Panc1 (cell line): Measurements from ENCODE around the gene CACNA1E. TPM values are rescaled to one million over a fixed set of nuclear protein-coding genes. Genes with fewer than 3 reads are reported as not detected.

Experiments
- ATAC-seq: fragments of 200-7000 bp; cut with Tn5 transposase; 2 replicates; pipeline ENCODE4 v1.9.1; 2020; ENCODE audit warnings: mild to moderate bottlenecking, moderate library complexity
- BruUV-seq: library from RNA; stranded (reverse); fragments of 400-500 nt; replicated peaks from 2 replicates; lab custom pipeline; 2021; lab: Mats Ljungman, UMichigan
- CTCF ChIA-PET: fragments of 300-600 bp; sonication (Branson Sonifier 250); formaldehyde crosslinking; loops from one replicate; lab custom pipeline; 2022; ENCODE audit warnings: antibody characterized with exemption; lab: Charles Lee
- POLR2A ChIA-PET: fragments of 300-600 bp; sonication (Branson Sonifier 250); formaldehyde crosslinking; loops from one replicate; lab custom pipeline; 2022; ENCODE audit warnings: antibody characterized with exemption; lab: Charles Lee
- DNase-seq: peaks from one replicate; pipeline ENCODE4 v3.0.0-alpha.2; 2010; ENCODE audit warnings: low read depth, low spot score
- H3K27ac ChIP-seq: 2 replicates; pipeline ENCODE4 v1.5.1; 2011; ENCODE audit warnings: mild to moderate bottlenecking, low read length, inconsistent platforms
- H3K27me3 ChIP-seq: fragments of 200-500 bp; sonication (Bioruptor generic); 2 replicates; pipeline ENCODE4 v1.6.0; 2014; ENCODE audit warnings: low read length, inconsistent platforms; ENCODE audit not compliant: control insufficient read depth, insufficient read depth
- H3K36me3 ChIP-seq: fragments of 200-500 bp; sonication (Bioruptor generic); 2 replicates; pipeline ENCODE4 v1.5.1; 2014; ENCODE audit warnings: inconsistent platforms, mild to moderate bottlenecking, low read length, moderate library complexity; ENCODE audit not compliant: control insufficient read depth, insufficient read depth
- H3K4me1 ChIP-seq: 2 replicates; pipeline ENCODE4 v1.5.1; 2011; ENCODE audit warnings: inconsistent platforms, mild to moderate bottlenecking, low read length, moderate library complexity; ENCODE audit not compliant: control insufficient read depth, insufficient read depth
- H3K4me3 ChIP-seq, 2 experiments: 2 replicates each; pipeline ENCODE4 v1.5.1; 2011 to 2012; ENCODE audit warnings: low read depth in 2 of 2, low read length in 2 of 2, mild to moderate bottlenecking in 2 of 2, inconsistent platforms in 1 of 2, moderate library complexity in 1 of 2
- H3K9me3 ChIP-seq: fragments of 200-500 bp; sonication (Bioruptor generic); 2 replicates; pipeline ENCODE4 v1.5.1; 2014; ENCODE audit warnings: low read depth, mild to moderate bottlenecking, inconsistent platforms, low read length, moderate library complexity; ENCODE audit not compliant: control insufficient read depth, insufficient read depth
- POLR2AphosphoS5 ChIP-seq: IDR thresholded peaks from 2 replicates; pipeline ENCODE4 v1.6.1; 2012; ENCODE audit warnings: mild to moderate bottlenecking, low read depth, low read length, moderate library complexity
- REST ChIP-seq, 2 experiments: IDR thresholded peaks; 2 replicates each; pipeline ENCODE4 v1.6.1; 2011 to 2012; ENCODE audit warnings: low read depth in 2 of 2, control low read depth in 1 of 2, low read length in 1 of 2, mild to moderate bottlenecking in 1 of 2, moderate library complexity in 1 of 2; ENCODE audit not compliant: insufficient read depth in 1 of 2
- SIN3A ChIP-seq: IDR thresholded peaks from 2 replicates; pipeline ENCODE4 v1.6.1; 2012; ENCODE audit warnings: low read depth, mild to moderate bottlenecking, low read length, moderate library complexity, borderline replicate concordance; ENCODE audit not compliant: insufficient read depth
- TCF7L2 ChIP-seq: IDR thresholded peaks from 2 replicates; pipeline ENCODE4 v1.6.1; 2011; ENCODE audit warnings: mild to moderate bottlenecking, low read depth, low read length, inconsistent platforms
- in situ Hi-C: cut with HindIII; loops from 2 replicates; pipeline ENCODE4 v1.10.0; 2016; ENCODE audit warnings: low sequenced_read_pairs, low pct_unique_long_range_greater_than_20kb
- intact Hi-C: fragments of 100-400 bp; cut with micrococcal nuclease; formaldehyde crosslinking; loops from one replicate; pipeline ENCODE4 v1.10.0; 2022; ENCODE audit not compliant: unreplicated experiment
- total RNA-seq: library from RNA; stranded (reverse); gene quantifications from one replicate; pipeline ENCODE4 v1.2.1, GENCODE V29; 2021; ENCODE audit not compliant: unreplicated experiment
- TF ChIP-seq, protein P1 (sequence below): fragments of 450-650 bp; IDR thresholded peaks from 2 replicates; pipeline ENCODE4 v1.5.1; 2017; ENCODE audit warnings: mild to moderate bottlenecking

The CACNA1E gene
- total RNA-seq, 1 experiment from 2014 or later = not detected

- H3K36me3 ChIP-seq = no peaks in the 10 kb centered on the region
- in situ Hi-C loops (no loop called here), intact Hi-C loops (no loop called here)
- BruUV-seq = no TSS peak
- no peak for DNase-seq
- no peaks in the 10 kb centered on the region for H3K9me3 ChIP-seq
- no peak overlapping the region for H3K27ac ChIP-seq
- CTCF ChIA-PET = no interaction called here
- H3K4me1 ChIP-seq = no peaks in the 10 kb centered on the region
- TF ChIP-seq REST (IDR thresholded peaks at IDR 0.05; ENCODE audit: insufficient read depth in 1 of 2, low read depth in 2 of 2, low read length in 1 of 2) = no peak
- no peak for TF ChIP-seq TCF7L2
- no peak for TF ChIP-seq POLR2AphosphoS5
- TF ChIP-seq, protein P1, sequence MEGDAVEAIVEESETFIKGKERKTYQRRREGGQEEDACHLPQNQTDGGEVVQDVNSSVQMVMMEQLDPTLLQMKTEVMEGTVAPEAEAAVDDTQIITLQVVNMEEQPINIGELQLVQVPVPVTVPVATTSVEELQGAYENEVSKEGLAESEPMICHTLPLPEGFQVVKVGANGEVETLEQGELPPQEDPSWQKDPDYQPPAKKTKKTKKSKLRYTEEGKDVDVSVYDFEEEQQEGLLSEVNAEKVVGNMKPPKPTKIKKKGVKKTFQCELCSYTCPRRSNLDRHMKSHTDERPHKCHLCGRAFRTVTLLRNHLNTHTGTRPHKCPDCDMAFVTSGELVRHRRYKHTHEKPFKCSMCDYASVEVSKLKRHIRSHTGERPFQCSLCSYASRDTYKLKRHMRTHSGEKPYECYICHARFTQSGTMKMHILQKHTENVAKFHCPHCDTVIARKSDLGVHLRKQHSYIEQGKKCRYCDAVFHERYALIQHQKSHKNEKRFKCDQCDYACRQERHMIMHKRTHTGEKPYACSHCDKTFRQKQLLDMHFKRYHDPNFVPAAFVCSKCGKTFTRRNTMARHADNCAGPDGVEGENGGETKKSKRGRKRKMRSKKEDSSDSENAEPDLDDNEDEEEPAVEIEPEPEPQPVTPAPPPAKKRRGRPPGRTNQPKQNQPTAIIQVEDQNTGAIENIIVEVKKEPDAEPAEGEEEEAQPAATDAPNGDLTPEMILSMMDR = no peak
- no peak for TF ChIP-seq SIN3A
- peaks cover 11% of the 10 kb centered on the region for H3K27me3 ChIP-seq
- no peak for ATAC-seq
- POLR2A ChIA-PET = no interaction called here
- no peak overlapping the region for H3K4me3 ChIP-seq
These were observed 6.7 kb upstream of the CACNA1E start for GRCh38 chr1:181476581-181476980.

- TF ChIP-seq, protein P1 = no peak
- no peak for TF ChIP-seq TCF7L2
- no peak for TF ChIP-seq REST (IDR thresholded peaks at IDR 0.05; ENCODE audit: insufficient read depth in 1 of 2, low read depth in 2 of 2, low read length in 1 of 2)
- TF ChIP-seq SIN3A = no peak
- no peak for TF ChIP-seq POLR2AphosphoS5
- H3K4me1 ChIP-seq = peaks cover 4% of the 10 kb centered on the region
- intact Hi-C loops = loop anchor here (2.0 kb wide), 1 partner anchor 458 kb away; no protein-coding TSS in a partner anchor
- ATAC-seq (no peak), DNase-seq (no peak)
- POLR2A ChIA-PET = no interaction called here
- H3K27me3 ChIP-seq = peaks cover 18% of the 10 kb centered on the region
- no TSS peak for BruUV-seq
- no peak overlapping the region for H3K4me3 ChIP-seq
- in situ Hi-C loops = no loop called here
- H3K36me3 ChIP-seq = no peaks in the 10 kb centered on the region
- H3K27ac ChIP-seq = no peak overlapping the region
- CTCF ChIA-PET = interaction anchor here (2.2 kb wide), 1 partner anchor 459 kb away, joined by 19 read pairs; no protein-coding TSS in a partner anchor
- no peaks in the 10 kb centered on the region for H3K9me3 ChIP-seq
These were observed 5.0 kb upstream of the CACNA1E start for GRCh38 chr1:181478306-181478705.
